C4-2B (cell line): ENCODE measurements around the gene BRD7.

Experiments used
- H3K27ac ChIP-seq: fragments of 450-650 bp; 2 replicates; pipeline ENCODE4 v1.5.1; 2017
- ZFX ChIP-seq: fragments of 450-650 bp; IDR thresholded peaks from 2 replicates; pipeline ENCODE4 v1.6.1; 2017
- TF ChIP-seq, protein P1 (sequence below): fragments of 450-650 bp; conservative IDR thresholded peaks from 2 replicates; pipeline ENCODE4 v1.5.1; 2017; ENCODE audit warnings: mild to moderate bottlenecking

The BRD7 gene

DNA sequence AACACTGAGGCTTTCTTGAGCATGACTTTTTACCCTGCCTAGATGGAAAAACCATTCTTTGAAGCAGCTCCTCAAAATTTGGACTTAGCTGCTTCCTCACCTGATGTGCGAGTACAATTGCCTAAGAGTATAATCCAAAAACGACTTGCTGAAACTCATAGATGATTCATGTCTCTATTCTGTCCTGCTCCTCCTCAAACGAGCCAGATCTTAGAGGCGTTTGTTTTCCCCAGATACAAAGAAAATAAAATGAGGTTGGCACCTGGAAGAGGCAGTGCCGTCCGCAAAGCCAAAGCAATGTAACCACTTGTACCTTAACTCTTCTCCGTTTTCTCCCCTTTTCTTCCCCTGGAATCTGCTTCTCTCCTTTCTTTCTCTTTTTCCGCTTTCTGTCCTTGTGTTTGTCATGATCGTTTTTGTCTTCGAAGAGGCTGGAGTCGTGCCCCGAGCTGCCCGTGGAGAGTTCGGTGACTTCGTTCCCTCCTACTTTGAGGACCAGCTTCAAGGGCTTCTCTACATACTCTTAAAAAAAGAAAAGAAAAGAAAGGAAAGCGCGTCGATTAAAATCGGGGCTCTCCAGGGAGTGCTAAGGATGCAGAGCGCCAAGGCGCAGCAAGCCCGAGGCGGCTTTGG lies 895 bp downstream of the BRD7 start:
- H3K27ac ChIP-seq, result peak overlapping the region; percentile 84
- TF ChIP-seq, protein P1, sequence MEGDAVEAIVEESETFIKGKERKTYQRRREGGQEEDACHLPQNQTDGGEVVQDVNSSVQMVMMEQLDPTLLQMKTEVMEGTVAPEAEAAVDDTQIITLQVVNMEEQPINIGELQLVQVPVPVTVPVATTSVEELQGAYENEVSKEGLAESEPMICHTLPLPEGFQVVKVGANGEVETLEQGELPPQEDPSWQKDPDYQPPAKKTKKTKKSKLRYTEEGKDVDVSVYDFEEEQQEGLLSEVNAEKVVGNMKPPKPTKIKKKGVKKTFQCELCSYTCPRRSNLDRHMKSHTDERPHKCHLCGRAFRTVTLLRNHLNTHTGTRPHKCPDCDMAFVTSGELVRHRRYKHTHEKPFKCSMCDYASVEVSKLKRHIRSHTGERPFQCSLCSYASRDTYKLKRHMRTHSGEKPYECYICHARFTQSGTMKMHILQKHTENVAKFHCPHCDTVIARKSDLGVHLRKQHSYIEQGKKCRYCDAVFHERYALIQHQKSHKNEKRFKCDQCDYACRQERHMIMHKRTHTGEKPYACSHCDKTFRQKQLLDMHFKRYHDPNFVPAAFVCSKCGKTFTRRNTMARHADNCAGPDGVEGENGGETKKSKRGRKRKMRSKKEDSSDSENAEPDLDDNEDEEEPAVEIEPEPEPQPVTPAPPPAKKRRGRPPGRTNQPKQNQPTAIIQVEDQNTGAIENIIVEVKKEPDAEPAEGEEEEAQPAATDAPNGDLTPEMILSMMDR, result no peak
- no peak for TF ChIP-seq ZFX

DNA sequence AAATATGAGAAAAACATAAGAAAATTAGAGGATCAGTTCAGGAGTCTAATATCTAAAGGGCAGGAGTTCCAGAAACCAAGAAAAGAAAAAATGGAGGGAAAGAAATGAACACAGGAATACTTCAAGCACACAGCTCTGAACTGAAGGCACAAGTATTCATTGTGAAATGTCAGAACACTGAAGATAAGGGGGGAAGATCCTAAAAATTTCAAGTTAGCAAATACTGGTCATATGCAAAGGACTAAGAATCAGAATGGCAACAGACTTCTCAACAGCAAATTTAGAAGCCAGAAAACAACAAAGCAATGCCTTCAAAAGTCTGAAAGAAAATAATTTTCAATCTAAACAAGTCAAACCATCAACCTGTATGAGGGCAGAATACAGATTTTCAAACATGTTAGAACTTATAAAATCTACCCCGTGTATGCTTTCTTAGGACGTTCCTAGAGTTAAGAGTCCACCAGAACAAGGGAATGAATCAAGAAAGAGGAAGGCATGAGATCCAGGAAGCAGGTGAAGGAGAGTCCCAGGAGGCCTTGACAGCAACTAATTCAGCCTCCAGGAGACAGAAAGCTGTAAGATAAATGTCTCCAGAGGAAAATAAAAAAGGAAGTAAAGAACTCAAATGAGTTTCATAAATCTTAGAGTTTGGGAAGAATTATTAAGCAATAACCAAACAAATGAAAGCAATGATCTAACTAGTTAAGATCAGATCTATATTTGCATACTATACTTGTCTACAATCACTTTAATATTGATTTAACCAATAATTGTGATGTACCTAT lies 2.8 kb downstream of the BRD7 start:
- TF ChIP-seq, protein P1, result no peak
- no peak for TF ChIP-seq ZFX
- no peak overlapping the region for H3K27ac ChIP-seq

DNA sequence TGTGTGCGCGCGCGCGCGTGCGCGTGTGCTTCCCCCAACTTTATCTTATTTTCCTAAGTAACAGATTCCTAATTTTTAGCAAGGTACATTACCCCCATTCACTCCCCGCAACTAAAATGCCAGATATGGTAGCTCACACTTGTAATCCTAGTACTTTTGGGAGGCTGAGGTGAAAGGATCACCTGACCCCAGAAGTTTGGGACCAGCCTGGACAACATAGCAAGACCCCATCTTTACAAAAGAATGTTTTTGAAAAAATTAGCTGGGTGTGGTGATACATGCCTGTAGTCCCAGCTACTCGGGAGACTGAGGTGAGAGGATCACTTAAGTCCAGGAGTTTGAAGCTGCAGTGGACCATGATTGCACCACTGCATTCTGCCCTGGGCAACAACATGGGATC lies 5.1 kb downstream of the BRD7 start:
- H3K27ac ChIP-seq, result no peak overlapping the region
- TF ChIP-seq ZFX, result no peak
- TF ChIP-seq, protein P1, result no peak

DNA sequence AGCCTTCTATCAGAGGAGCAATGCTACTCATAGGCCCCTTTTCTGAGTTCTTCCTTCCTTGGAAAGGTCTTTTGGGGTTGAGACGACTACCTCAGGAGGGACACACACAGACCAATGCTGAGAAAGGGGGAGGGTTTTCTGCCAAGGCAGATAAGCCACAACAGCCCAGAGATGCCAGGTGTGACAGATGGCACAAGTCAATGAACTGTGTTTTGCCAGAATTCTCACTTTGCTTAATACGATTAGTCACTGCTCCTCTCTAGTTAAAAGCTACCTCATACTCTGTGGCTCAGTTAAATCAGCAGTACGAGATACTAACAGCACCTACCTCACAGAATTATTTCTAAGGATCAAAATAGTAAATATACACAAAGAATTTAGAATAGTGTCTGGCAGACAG lies 8.0 kb downstream of the BRD7 start:
- no peak overlapping the region for H3K27ac ChIP-seq
- TF ChIP-seq, protein P1, result no peak
- no peak for TF ChIP-seq ZFX

DNA sequence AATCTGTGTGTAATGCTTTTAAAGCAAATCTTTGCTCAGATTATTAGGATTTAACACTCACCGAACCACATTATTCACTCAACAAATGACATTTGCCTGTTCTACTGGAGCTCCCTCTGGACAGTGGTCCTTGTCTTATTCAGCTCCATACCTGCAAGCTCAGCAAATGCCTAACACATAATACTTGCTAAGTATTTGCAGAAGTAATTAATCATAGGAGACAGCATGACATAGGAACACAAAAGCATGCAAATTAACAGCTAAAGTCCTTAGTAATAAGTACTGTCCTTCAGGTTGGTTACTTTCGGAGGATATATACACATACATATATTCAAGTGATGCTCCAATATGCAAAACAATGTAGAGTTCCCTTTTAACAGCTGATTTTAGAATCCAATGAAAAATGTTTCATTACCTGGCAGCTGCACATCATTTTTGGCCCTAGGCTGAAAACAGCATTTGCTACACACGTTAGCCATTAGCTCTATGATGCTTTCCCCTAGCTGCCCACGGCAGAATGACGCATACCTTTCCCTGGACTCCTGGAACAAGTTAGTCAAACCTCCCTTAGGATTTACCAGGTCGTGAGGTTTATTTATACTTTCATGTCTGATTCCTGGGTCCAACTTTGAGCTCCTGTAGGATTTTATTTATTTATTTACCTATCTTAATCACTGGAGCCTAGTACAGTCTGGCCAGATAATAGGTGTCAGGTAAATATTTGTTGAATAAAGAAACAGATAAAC lies 8.6 kb downstream of the BRD7 start:
- TF ChIP-seq, protein P1, result no peak
- no peak for TF ChIP-seq ZFX

DNA sequence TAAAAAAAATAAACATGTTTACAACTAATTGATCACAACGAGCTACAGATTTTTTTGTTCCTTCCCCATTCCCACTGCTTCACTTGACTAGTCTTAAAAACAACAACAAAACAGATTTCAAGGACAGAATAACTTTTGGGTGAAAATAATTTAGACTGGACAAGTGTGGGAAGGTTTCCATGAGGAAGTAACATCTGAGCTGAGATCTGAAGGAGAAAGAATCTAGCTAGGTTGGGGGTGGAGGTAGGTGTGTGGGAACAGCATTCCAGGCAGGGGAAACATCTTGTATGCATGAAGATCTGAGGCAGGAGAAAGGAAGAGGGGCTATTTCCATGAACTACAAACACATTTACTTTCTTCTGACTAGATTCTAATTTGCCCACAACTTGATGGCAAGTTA lies 9.2 kb downstream of the BRD7 start:
- H3K27ac ChIP-seq, result no peak overlapping the region

More for the DNA sequence above, 8.6 kb downstream of the BRD7 start:
- no peak overlapping the region for H3K27ac ChIP-seq

More for the DNA sequence above, 9.2 kb downstream of the BRD7 start:
- TF ChIP-seq, protein P1, result no peak
- TF ChIP-seq ZFX, result no peak
